ENCODE data around the gene ASCL2. TPM values are rescaled to one million over a fixed set of nuclear protein-coding genes. Genes with fewer than 3 reads are reported as not detected.

Gene ASCL2
- total and polyA plus RNA-seq, 2 donors (not counting 3 experiments of a cell fraction or from before 2014, with no cell fraction given), result not detected

GRCh38 chr11:2293984-2294925, 23.9 kb upstream of the ASCL2 start:
- Histone ChIP-seq H3K9me1 (replicated peaks; ENCODE audit: control insufficient read depth, extremely low read depth, insufficient read depth, low read length) (no peaks in the 10 kb centered on the region), H2AFZ (ENCODE audit: low read depth, low read length) (no peak overlapping the region), H3K4me3 (replicated peaks in 1 of 3; ENCODE audit: insufficient read depth in 1 of 3, low read depth in 1 of 3, low read length in 3 of 3) (no peak overlapping the region), H3K4me2 (ENCODE audit: insufficient read depth, low read length) (no peak overlapping the region), H3K27ac (ENCODE audit: insufficient read depth, low read depth, low read length) (no peak overlapping the region), H3K9me3 (replicated peaks; ENCODE audit: control insufficient read depth, insufficient read depth, low read length) (no peaks in the 10 kb centered on the region), H3K36me3 (ENCODE audit: control insufficient read depth in 2 of 2, extremely low read depth in 1 of 2, insufficient read depth in 2 of 2, low read length in 2 of 2) (no peaks in the 10 kb centered on the region), H3K9ac (replicated peaks; ENCODE audit: extremely low read depth, insufficient read depth, low read length) (no peak overlapping the region), H4K20me1 (replicated peaks; ENCODE audit: control insufficient read depth, extremely low read depth, insufficient read depth, low read length) (no peaks in the 10 kb centered on the region), H3K79me2 (ENCODE audit: control insufficient read depth, insufficient read depth, low read length) (no peaks in the 10 kb centered on the region), H3K4me1 (ENCODE audit: control insufficient read depth, extremely low read depth, insufficient read depth, low read length) (no peaks in the 10 kb centered on the region), H3K27me3 (ENCODE audit: control insufficient read depth in 2 of 2, insufficient read depth in 2 of 2, low read length in 2 of 2) (peaks cover 0 to 2% of the 10 kb centered on the region in 2 experiments)
- BruUV-seq (replicated peaks), result no TSS peak
- no peak for TF ChIP-seq FOS (IDR thresholded peaks at IDR 0.05; ENCODE audit: borderline replicate concordance, insufficient read depth, low read length)
- no peak for TF ChIP-seq MYC (IDR thresholded peaks at IDR 0.05; ENCODE audit: low read depth, low read length)
- no peak for TF ChIP-seq JUN (IDR thresholded peaks at IDR 0.05; ENCODE audit: borderline replicate concordance, insufficient read depth, insufficient read length, low read depth)
- TF ChIP-seq CTCF (IDR thresholded peaks at IDR 0.05; ENCODE audit: extremely low read depth in 1 of 2, insufficient read depth in 1 of 2, low read depth in 1 of 2, low read length in 2 of 2), result no peak
- TF ChIP-seq MAX (IDR thresholded peaks at IDR 0.05; ENCODE audit: insufficient read depth, insufficient read length), result no peak
- no peak for TF ChIP-seq POLR2A (IDR thresholded peaks at IDR 0.05; ENCODE audit: low read depth, low read length)
- TF ChIP-seq GATA2 (IDR thresholded peaks at IDR 0.05; ENCODE audit: insufficient read depth, insufficient read length, low read depth, low read length), result no peak
- no peak for TF ChIP-seq POLR2AphosphoS5 (IDR thresholded peaks at IDR 0.05; ENCODE audit: insufficient read depth, low read depth, low read length)
- no peak for TF ChIP-seq EZH2 (IDR thresholded peaks at IDR 0.05; ENCODE audit: borderline replicate concordance, low read depth, low read length, severe bottlenecking)
- ChIA-PET CTCF (interaction anchor here (1.7 kb wide), 1 partner anchor 11 kb away, joined by 5 read pairs; no protein-coding TSS in a partner anchor), POLR2A (no interaction called here)
- dilution Hi-C loops (cut with MboI; ENCODE audit: extremely low pct_ligation_motif_present, low sequenced_read_pairs), result no loop called here
- FAIRE-seq (no peak), DNase-seq (ENCODE audit: low read depth, low spot score) (no peak)
- intact Hi-C loops (cut with micrococcal nuclease), result no loop called here

Data from endothelial cell of umbilical vein (primary cell).